ENCODE results near the gene EXOC3.

Gene EXOC3

GRCh38 chr5:497090-497700 is 54.2 kb downstream of the EXOC3 start:
- H3K27me3 ChIP-seq (ENCODE audit: low read depth, low read length): no peaks in the 10 kb centered on the region
- H3K4me3 ChIP-seq (ENCODE audit: low read depth in 1 of 2, low read length in 2 of 2): no peak overlapping the region
- no peaks in the 10 kb centered on the region for H3K36me3 ChIP-seq (ENCODE audit: control insufficient read depth in 1 of 2, insufficient read depth in 2 of 2, low read length in 2 of 2)

GRCh38 chr5:497871-498509 is 55.0 kb downstream of the EXOC3 start:
- H3K4me3 ChIP-seq (ENCODE audit: low read depth in 1 of 2, low read length in 2 of 2): no peak overlapping the region
- no peaks in the 10 kb centered on the region for H3K27me3 ChIP-seq (ENCODE audit: low read depth, low read length)
- H3K9me3 ChIP-seq (ENCODE audit: control insufficient read depth in 1 of 2, low read length in 2 of 2): no peaks in the 10 kb centered on the region
- H3K4me1 ChIP-seq (ENCODE audit: control insufficient read depth in 1 of 2, insufficient read depth in 2 of 2, low read length in 2 of 2): no peaks in the 10 kb centered on the region
- H3K36me3 ChIP-seq (ENCODE audit: control insufficient read depth in 1 of 2, insufficient read depth in 2 of 2, low read length in 2 of 2): no peaks in the 10 kb centered on the region
- H3K27ac ChIP-seq (ENCODE audit: low read length): no peak overlapping the region

More at GRCh38 chr5:497090-497700, 54.2 kb downstream of the EXOC3 start:
- H3K27ac ChIP-seq (ENCODE audit: low read length): no peak overlapping the region
- no peaks in the 10 kb centered on the region for H3K4me1 ChIP-seq (ENCODE audit: control insufficient read depth in 1 of 2, insufficient read depth in 2 of 2, low read length in 2 of 2)
- no peaks in the 10 kb centered on the region for H3K9me3 ChIP-seq (ENCODE audit: control insufficient read depth in 1 of 2, low read length in 2 of 2)

GRCh38 chr5:499233-500209 is 56.5 kb downstream of the EXOC3 start:
- H3K9me3 ChIP-seq (ENCODE audit: control insufficient read depth in 1 of 2, low read length in 2 of 2): no peaks in the 10 kb centered on the region
- H3K27ac ChIP-seq (ENCODE audit: low read length): no peak overlapping the region
- no peaks in the 10 kb centered on the region for H3K4me1 ChIP-seq (ENCODE audit: control insufficient read depth in 1 of 2, insufficient read depth in 2 of 2, low read length in 2 of 2)
- H3K27me3 ChIP-seq (ENCODE audit: low read depth, low read length): peaks cover 6% of the 10 kb centered on the region
- H3K4me3 ChIP-seq (ENCODE audit: low read depth in 1 of 2, low read length in 2 of 2): no peak overlapping the region
- no peaks in the 10 kb centered on the region for H3K36me3 ChIP-seq (ENCODE audit: control insufficient read depth in 1 of 2, insufficient read depth in 2 of 2, low read length in 2 of 2)

- Histone ChIP-seq H3K9me3 (ENCODE audit: control insufficient read depth in 1 of 2, low read length in 2 of 2) (no peaks in the 10 kb centered on the region), H3K36me3 (ENCODE audit: control insufficient read depth in 1 of 2, insufficient read depth in 2 of 2, low read length in 2 of 2) (no peaks in the 10 kb centered on the region), H3K27me3 (ENCODE audit: low read depth, low read length) (peaks cover 6% of the 10 kb centered on the region), H3K4me1 (ENCODE audit: control insufficient read depth in 1 of 2, insufficient read depth in 2 of 2, low read length in 2 of 2) (no peaks in the 10 kb centered on the region), H3K4me3 (ENCODE audit: low read depth in 1 of 2, low read length in 2 of 2) (no peak overlapping the region), H3K27ac (ENCODE audit: low read length) (no peak overlapping the region)
Measured at GRCh38 chr5:500491-500890, 57.5 kb downstream of the EXOC3 start.

GRCh38 chr5:501105-501830 is 58.3 kb downstream of the EXOC3 start:
- H3K36me3 ChIP-seq (ENCODE audit: control insufficient read depth in 1 of 2, insufficient read depth in 2 of 2, low read length in 2 of 2): no peaks in the 10 kb centered on the region
- H3K27ac ChIP-seq (ENCODE audit: low read length): no peak overlapping the region

GRCh38 chr5:501831-502184 is 58.8 kb downstream of the EXOC3 start:
- no peak overlapping the region for H3K27ac ChIP-seq (ENCODE audit: low read length)
- no peaks in the 10 kb centered on the region for H3K4me1 ChIP-seq (ENCODE audit: control insufficient read depth in 1 of 2, insufficient read depth in 2 of 2, low read length in 2 of 2)
- peaks cover 6% of the 10 kb centered on the region for H3K27me3 ChIP-seq (ENCODE audit: low read depth, low read length)
- no peaks in the 10 kb centered on the region for H3K36me3 ChIP-seq (ENCODE audit: control insufficient read depth in 1 of 2, insufficient read depth in 2 of 2, low read length in 2 of 2)
- no peaks in the 10 kb centered on the region for H3K9me3 ChIP-seq (ENCODE audit: control insufficient read depth in 1 of 2, low read length in 2 of 2)
- no peak overlapping the region for H3K4me3 ChIP-seq (ENCODE audit: low read depth in 1 of 2, low read length in 2 of 2)

More at GRCh38 chr5:501105-501830, 58.3 kb downstream of the EXOC3 start:
- Histone ChIP-seq H3K4me3 (ENCODE audit: low read depth in 1 of 2, low read length in 2 of 2) (no peak overlapping the region), H3K4me1 (ENCODE audit: control insufficient read depth in 1 of 2, insufficient read depth in 2 of 2, low read length in 2 of 2) (no peaks in the 10 kb centered on the region), H3K9me3 (ENCODE audit: control insufficient read depth in 1 of 2, low read length in 2 of 2) (no peaks in the 10 kb centered on the region), H3K27me3 (ENCODE audit: low read depth, low read length) (peaks cover 6% of the 10 kb centered on the region)

- H3K4me3 ChIP-seq (ENCODE audit: low read depth in 1 of 2, low read length in 2 of 2): no peak overlapping the region
- no peaks in the 10 kb centered on the region for H3K36me3 ChIP-seq (ENCODE audit: control insufficient read depth in 1 of 2, insufficient read depth in 2 of 2, low read length in 2 of 2)
- H3K9me3 ChIP-seq (ENCODE audit: control insufficient read depth in 1 of 2, low read length in 2 of 2): no peaks in the 10 kb centered on the region
- H3K4me1 ChIP-seq (ENCODE audit: control insufficient read depth in 1 of 2, insufficient read depth in 2 of 2, low read length in 2 of 2): no peaks in the 10 kb centered on the region
- H3K27me3 ChIP-seq (ENCODE audit: low read depth, low read length): peaks cover 6% of the 10 kb centered on the region
- H3K27ac ChIP-seq (ENCODE audit: low read length): no peak overlapping the region
Measured at GRCh38 chr5:502325-503079, 59.5 kb downstream of the EXOC3 start.

GRCh38 chr5:504326-505154 is 61.6 kb downstream of the EXOC3 start:
- peaks cover 6% of the 10 kb centered on the region for H3K27me3 ChIP-seq (ENCODE audit: low read depth, low read length)
- H3K27ac ChIP-seq (ENCODE audit: low read length): no peak overlapping the region
- H3K9me3 ChIP-seq (ENCODE audit: control insufficient read depth in 1 of 2, low read length in 2 of 2): no peaks in the 10 kb centered on the region
- no peaks in the 10 kb centered on the region for H3K4me1 ChIP-seq (ENCODE audit: control insufficient read depth in 1 of 2, insufficient read depth in 2 of 2, low read length in 2 of 2)
- H3K36me3 ChIP-seq (ENCODE audit: control insufficient read depth in 1 of 2, insufficient read depth in 2 of 2, low read length in 2 of 2): no peaks in the 10 kb centered on the region
- H3K4me3 ChIP-seq (ENCODE audit: low read depth in 1 of 2, low read length in 2 of 2): no peak overlapping the region

- Histone ChIP-seq H3K9me3 (ENCODE audit: control insufficient read depth in 1 of 2, low read length in 2 of 2) (no peaks in the 10 kb centered on the region), H3K27ac (ENCODE audit: low read length) (no peak overlapping the region), H3K4me1 (ENCODE audit: control insufficient read depth in 1 of 2, insufficient read depth in 2 of 2, low read length in 2 of 2) (no peaks in the 10 kb centered on the region), H3K4me3 (ENCODE audit: low read depth in 1 of 2, low read length in 2 of 2) (no peak overlapping the region), H3K36me3 (ENCODE audit: control insufficient read depth in 1 of 2, insufficient read depth in 2 of 2, low read length in 2 of 2) (no peaks in the 10 kb centered on the region), H3K27me3 (ENCODE audit: low read depth, low read length) (peaks cover 6% of the 10 kb centered on the region)
Measured at GRCh38 chr5:505951-506525, 63.1 kb downstream of the EXOC3 start.

Data from muscle layer of duodenum (tissue), 2 donors.